Muscle layer of colon (tissue), 2 donors: Measurements from ENCODE around the gene CROCC.
"Not testable (repeated sequence)": the region's sequence is repeated elsewhere in the genome, so short reads cannot be mapped to it uniquely, and the experiment has no call there.

Experiments used
- H3K27ac ChIP-seq: one replicate; pipeline ENCODE4 v1.7.0; 2013; ENCODE audit warnings: low read depth, mild to moderate bottlenecking, low read length, moderate library complexity
- H3K27me3 ChIP-seq, 2 donors: one replicate each; pipeline ENCODE4 v1.7.0; 2013; ENCODE audit warnings: low read length in 2 of 2, mild to moderate bottlenecking in 2 of 2; ENCODE audit not compliant: insufficient read depth in 2 of 2, control insufficient read depth in 1 of 2
- H3K36me3 ChIP-seq: one replicate; pipeline ENCODE4 v1.7.0; 2013; ENCODE audit warnings: mild to moderate bottlenecking, low read length; ENCODE audit not compliant: insufficient read depth
- H3K4me1 ChIP-seq: one replicate; pipeline ENCODE4 v1.7.0; 2013; ENCODE audit warnings: mild to moderate bottlenecking, low read length; ENCODE audit not compliant: insufficient read depth
- H3K4me3 ChIP-seq, 2 donors: one replicate each; pipeline ENCODE4 v1.7.0; 2013; ENCODE audit warnings: low read length in 2 of 2, low read depth in 1 of 2, mild to moderate bottlenecking in 1 of 2, moderate library complexity in 1 of 2
- H3K9ac ChIP-seq: one replicate; pipeline ENCODE4 v1.7.0; 2013; ENCODE audit warnings: low read length
- H3K9me3 ChIP-seq: one replicate; pipeline ENCODE4 v1.7.0; 2013; ENCODE audit warnings: mild to moderate bottlenecking, low read length
- donor health status: abdominal sarcoma.
- donor health status: Adenocarcinoma of cecum.

Gene CROCC

GRCh38 chr1:16933945-16934344 lies 12.2 kb downstream of the CROCC start:
- H3K36me3 ChIP-seq = peaks cover 11% of the 10 kb centered on the region
- H3K9me3 ChIP-seq, H3K27me3 ChIP-seq, H3K4me3 ChIP-seq, H3K4me1 ChIP-seq, H3K27ac ChIP-seq, H3K9ac ChIP-seq: not testable (repeated sequence)

GRCh38 chr1:16936580-16936979 lies 14.8 kb downstream of the CROCC start:
- H3K4me1 ChIP-seq, H3K4me3 ChIP-seq, H3K9ac ChIP-seq, H3K9me3 ChIP-seq, H3K27ac ChIP-seq, H3K27me3 ChIP-seq: not testable (repeated sequence)
- peaks cover 11% of the 10 kb centered on the region for H3K36me3 ChIP-seq

GRCh38 chr1:16938351-16939321 lies 16.9 kb downstream of the CROCC start:
- Histone ChIP-seq H3K36me3 (peaks cover 23% of the 10 kb centered on the region), H3K27me3 (no peaks in the 10 kb centered on the region), H3K4me3 (no peak overlapping the region), H3K27ac (no peak overlapping the region), H3K9me3 (no peaks in the 10 kb centered on the region), H3K9ac (no peak overlapping the region), H3K4me1 (no peaks in the 10 kb centered on the region)

GRCh38 chr1:16939386-16940180 lies 17.9 kb downstream of the CROCC start:
- not testable (repeated sequence) for H3K4me1 ChIP-seq, H3K27ac ChIP-seq, H3K9me3 ChIP-seq, H3K27me3 ChIP-seq, H3K4me3 ChIP-seq, H3K9ac ChIP-seq
- peaks cover 26% of the 10 kb centered on the region for H3K36me3 ChIP-seq

- no peaks in the 10 kb centered on the region for H3K27me3 ChIP-seq
- H3K4me1 ChIP-seq = no peaks in the 10 kb centered on the region
- no peak overlapping the region for H3K9ac ChIP-seq
- no peak overlapping the region for H3K27ac ChIP-seq
- no peak overlapping the region for H3K4me3 ChIP-seq
- peaks cover 25% of the 10 kb centered on the region for H3K36me3 ChIP-seq
- no peaks in the 10 kb centered on the region for H3K9me3 ChIP-seq
Observed at GRCh38 chr1:16944038-16944437, 22.3 kb downstream of the CROCC start.

- not testable (repeated sequence) for H3K27me3 ChIP-seq, H3K27ac ChIP-seq, H3K4me1 ChIP-seq, H3K4me3 ChIP-seq, H3K9me3 ChIP-seq, H3K9ac ChIP-seq
- peaks cover 25% of the 10 kb centered on the region for H3K36me3 ChIP-seq
Observed at GRCh38 chr1:16945512-16945911, 23.8 kb downstream of the CROCC start.

GRCh38 chr1:16946185-16946584 lies 24.5 kb downstream of the CROCC start:
- not testable (repeated sequence) for H3K27ac ChIP-seq, H3K9ac ChIP-seq, H3K4me3 ChIP-seq, H3K9me3 ChIP-seq, H3K4me1 ChIP-seq, H3K27me3 ChIP-seq
- peaks cover 25% of the 10 kb centered on the region for H3K36me3 ChIP-seq

GRCh38 chr1:16946646-16947045 lies 24.9 kb downstream of the CROCC start:
- Histone ChIP-seq H3K27ac (no peak overlapping the region), H3K9ac (no peak overlapping the region), H3K36me3 (peaks cover 25% of the 10 kb centered on the region), H3K4me1 (no peaks in the 10 kb centered on the region), H3K4me3 (no peak overlapping the region), H3K9me3 (no peaks in the 10 kb centered on the region), H3K27me3 (no peaks in the 10 kb centered on the region)

- not testable (repeated sequence) for H3K9me3 ChIP-seq, H3K4me3 ChIP-seq, H3K9ac ChIP-seq, H3K27me3 ChIP-seq, H3K4me1 ChIP-seq, H3K27ac ChIP-seq
- peaks cover 16% of the 10 kb centered on the region for H3K36me3 ChIP-seq
Observed at GRCh38 chr1:16948282-16948891, 26.7 kb downstream of the CROCC start.

GRCh38 chr1:16949026-16949425 lies 27.3 kb downstream of the CROCC start:
- H3K27ac ChIP-seq, H3K9ac ChIP-seq, H3K27me3 ChIP-seq, H3K4me1 ChIP-seq, H3K9me3 ChIP-seq, H3K4me3 ChIP-seq: not testable (repeated sequence)
- H3K36me3 ChIP-seq = peaks cover 11% of the 10 kb centered on the region

- not testable (repeated sequence) for H3K4me3 ChIP-seq, H3K27ac ChIP-seq, H3K36me3 ChIP-seq, H3K4me1 ChIP-seq, H3K9me3 ChIP-seq, H3K27me3 ChIP-seq, H3K9ac ChIP-seq
Observed at GRCh38 chr1:16952376-16952775, 30.6 kb downstream of the CROCC start.
